Gastrocnemius medialis (tissue), 4 donors: ENCODE measurements around the gene SDR42E1. TPM values are rescaled to one million over a fixed set of nuclear protein-coding genes. Genes with fewer than 3 reads are reported as not detected.

Experiments
- ATAC-seq, 2 donors: fragments of 150-250 bp; one replicate each; pipeline ENCODE4 v1.9.1; 2016
- DNase-seq, 2 donors: peaks; one replicate each; pipeline ENCODE4 v3.0.0-alpha.2; 2019
- H3K27ac ChIP-seq, 4 donors: fragments of 200-600 bp; sonication (generic); 1 replicate in 1 of 4; 2 replicates in 3 of 4; pipeline ENCODE4 v1.5.1; 2016 to 2018; ENCODE audit warnings: mild to moderate bottlenecking in 2 of 4, moderate library complexity in 1 of 4
- H3K27me3 ChIP-seq, 3 donors: fragments of 200-600 bp; sonication (generic) in 2 of 3; 1 replicate in 1 of 3; 2 replicates in 2 of 3; pipeline versions ENCODE4 v1.5.1 to v1.6.0; 2016 to 2019; ENCODE audit warnings: mild to moderate bottlenecking in 1 of 3, moderate library complexity in 1 of 3
- H3K36me3 ChIP-seq, 2 donors: fragments of 200-600 bp; sonication (generic) in 1 of 2; one replicate each; pipeline ENCODE4 v1.5.1; 2017 to 2018
- H3K4me1 ChIP-seq, 2 donors: fragments of 200-600 bp; sonication (generic) in 1 of 2; one replicate each; pipeline ENCODE4 v1.5.1; 2016 to 2017; ENCODE audit warnings: mild to moderate bottlenecking in 2 of 2
- H3K4me3 ChIP-seq, 4 donors: fragments of 200-600 bp; sonication (generic) in 3 of 4; 1 replicate in 1 of 4; 2 replicates in 3 of 4; pipeline ENCODE4 v1.5.1; 2016 to 2019; ENCODE audit warnings: mild to moderate bottlenecking in 2 of 4
- H3K9me3 ChIP-seq, 3 donors: fragments of 200-600 bp; sonication (generic) in 2 of 3; 1 replicate in 1 of 3; 2 replicates in 2 of 3; pipeline ENCODE4 v1.5.1; 2016 to 2019
- CTCF ChIP-seq, 5 experiments: fragments of 450-650 bp in 3 of 5; fragments of 200-600 bp in 2 of 5; sonication (generic) in 2 of 5; IDR thresholded peaks in 4 of 5; conservative IDR thresholded peaks in 1 of 5; 1 replicate in 4 of 5; 2 replicates in 1 of 5; pipeline ENCODE4 v1.5.1; 2016 to 2019; ENCODE audit warnings: antibody characterized with exemption in 5 of 5, mild to moderate bottlenecking in 3 of 5, moderate library complexity in 3 of 5
- POLR2A ChIP-seq, 2 donors: fragments of 450-650 bp; IDR thresholded peaks; one replicate each; pipeline ENCODE4 v1.6.1; 2017; ENCODE audit warnings: antibody characterized with exemption in 2 of 2, mild to moderate bottlenecking in 2 of 2, moderate library complexity in 2 of 2
- in situ Hi-C, 4 donors: fragments of 200-750 bp; cut with MboI; loops; one replicate each; pipeline versions ENCODE4 v1.15.0 to v1.8.0; 2017; ENCODE audit warnings: low sequenced_read_pairs in 4 of 4
- intact Hi-C: fragments of 100-400 bp; cut with DNase I; formaldehyde crosslinking; loops from one replicate; pipeline ENCODE4 v1.15.1; 2023; ENCODE audit warnings: low total_unique reads
- total RNA-seq, 4 donors: library from RNA; depleted of rRNA; stranded (reverse); fragments of >200 nt; gene quantifications; one replicate each; pipeline versions ENCODE4 v1.1.0 to v1.2.3, GENCODE V29; 2016

Gene SDR42E1
- total RNA-seq, 4 donors from 2014 or later: 0.02 TPM; not detected in 3

DNA sequence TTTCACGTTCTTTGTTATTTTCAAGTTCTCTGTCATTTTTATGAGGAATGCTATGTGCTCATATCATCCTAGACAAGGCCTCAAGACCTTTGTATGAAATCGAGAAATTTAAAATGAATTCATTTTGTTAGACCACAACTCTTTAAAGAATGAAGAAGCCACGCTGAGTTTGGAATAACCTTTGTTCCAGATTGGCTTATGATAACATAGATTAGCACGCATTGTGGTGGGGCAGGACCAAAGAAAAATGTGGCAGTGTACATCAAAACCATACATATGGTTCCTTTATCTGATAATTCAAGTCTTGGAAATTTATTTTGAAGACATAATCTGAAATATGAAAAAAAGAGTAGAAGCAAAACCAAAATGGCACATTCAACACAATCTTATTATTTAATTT, 26.0 kb upstream of the SDR42E1 start:
- Histone ChIP-seq H3K27me3 (no peaks in the 10 kb centered on the region), H3K4me3 (no peak overlapping the region), H3K4me1 (no peaks in the 10 kb centered on the region), H3K9me3 (no peaks in the 10 kb centered on the region), H3K27ac (no peak overlapping the region), H3K36me3 (no peaks in the 10 kb centered on the region)
- intact Hi-C loops: no loop called here
- DNase-seq (no peak), ATAC-seq (no peak)
- in situ Hi-C loops: no loop called here
- TF ChIP-seq POLR2A (IDR thresholded peaks at IDR 0.05) (no peak), CTCF (IDR thresholded peaks at IDR 0.05 in 4 of 5, conservative IDR thresholded peaks at IDR 0.05 in 1 of 5) (no peak)

DNA sequence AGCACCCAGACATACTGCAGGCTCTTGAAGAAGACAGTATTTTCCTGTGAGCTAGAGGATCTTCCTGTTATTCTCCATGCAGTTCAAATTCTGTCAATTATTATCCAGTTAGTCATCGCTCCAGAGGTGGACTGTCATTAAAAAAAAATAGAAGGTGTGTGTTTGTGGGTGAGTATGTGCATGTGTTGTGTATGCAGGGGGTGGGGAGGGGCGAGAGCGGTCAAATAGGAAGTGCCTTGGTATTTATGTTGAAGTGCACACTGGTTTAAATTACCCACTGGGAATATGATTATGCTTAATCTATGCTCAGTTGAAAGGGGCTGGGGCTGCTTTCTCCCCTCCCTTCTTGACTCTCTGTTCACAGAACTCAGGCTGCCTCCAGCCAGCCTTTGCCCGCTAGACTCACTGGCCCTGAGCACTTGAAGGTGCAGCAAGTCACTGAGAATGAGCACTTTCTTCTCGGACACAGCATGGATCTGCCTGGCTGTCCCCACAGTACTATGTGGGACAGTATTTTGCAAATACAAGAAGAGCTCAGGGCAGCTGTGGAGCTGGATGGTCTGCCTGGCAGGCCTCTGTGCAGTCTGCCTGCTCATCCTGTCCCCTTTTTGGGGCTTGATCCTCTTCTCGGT, 23.8 kb upstream of the SDR42E1 start, which contains the start of gene HSD17B2:
Gene HSD17B2 (plus strand): TSS at position 273 of the 632 bp plus-strand sequence. CDS start 172 bp downstream, at position 445.
- H3K9me3 ChIP-seq: no peaks in the 10 kb centered on the region
- intact Hi-C loops: no loop called here
- no peak within 1 kb of the TSS for H3K27ac ChIP-seq
- H3K4me3 ChIP-seq: no peak within 1 kb of the TSS
- H3K36me3 ChIP-seq: no peaks in the 10 kb centered on the region
- no peak for DNase-seq
- H3K27me3 ChIP-seq: no peaks in the 10 kb centered on the region
- TF ChIP-seq POLR2A (IDR thresholded peaks at IDR 0.05) (no peak), CTCF (IDR thresholded peaks at IDR 0.05 in 4 of 5, conservative IDR thresholded peaks at IDR 0.05 in 1 of 5) (no peak)
- in situ Hi-C loops: no loop called here
- no peaks in the 10 kb centered on the region for H3K4me1 ChIP-seq
- no peak for ATAC-seq

DNA sequence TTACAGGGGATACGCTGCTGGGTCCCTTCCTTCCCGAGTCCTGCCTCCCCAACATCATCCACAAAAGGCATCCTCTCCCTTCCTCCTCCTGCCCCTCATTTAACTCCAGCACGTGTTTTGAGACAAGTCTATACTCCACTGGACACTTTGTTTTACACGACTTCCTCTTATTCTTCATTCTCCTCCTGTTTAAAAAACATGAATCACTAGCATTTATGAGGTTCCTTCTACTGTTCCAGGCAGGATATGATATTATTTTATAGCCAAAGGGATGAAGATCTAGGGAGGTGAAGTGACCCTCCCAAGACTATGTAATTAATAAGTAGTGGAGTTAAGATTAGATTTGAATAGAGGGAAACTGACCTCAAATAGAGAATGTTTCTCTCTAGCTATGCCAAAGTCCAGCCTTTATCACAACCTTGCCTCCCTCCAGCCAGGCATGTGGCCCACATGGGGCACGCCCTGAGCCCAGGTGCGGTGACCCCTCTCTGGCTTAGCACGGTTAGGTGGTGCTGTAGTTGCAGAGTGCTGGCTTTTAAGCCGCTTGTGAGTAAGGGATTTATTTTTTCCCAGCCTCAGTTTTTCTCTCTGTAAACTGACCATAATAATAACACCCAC, 22.5 kb upstream of the SDR42E1 start:
- intact Hi-C loops: no loop called here
- in situ Hi-C loops: no loop called here
- H3K27me3 ChIP-seq: no peaks in the 10 kb centered on the region
- no peak overlapping the region for H3K27ac ChIP-seq
- H3K4me3 ChIP-seq: no peak overlapping the region
- H3K4me1 ChIP-seq: no peaks in the 10 kb centered on the region
- DNase-seq: no peak
- no peaks in the 10 kb centered on the region for H3K36me3 ChIP-seq
- TF ChIP-seq CTCF (IDR thresholded peaks at IDR 0.05 in 4 of 5, conservative IDR thresholded peaks at IDR 0.05 in 1 of 5): no peak
- no peak for TF ChIP-seq POLR2A (IDR thresholded peaks at IDR 0.05)
- ATAC-seq: no peak
- no peaks in the 10 kb centered on the region for H3K9me3 ChIP-seq

DNA sequence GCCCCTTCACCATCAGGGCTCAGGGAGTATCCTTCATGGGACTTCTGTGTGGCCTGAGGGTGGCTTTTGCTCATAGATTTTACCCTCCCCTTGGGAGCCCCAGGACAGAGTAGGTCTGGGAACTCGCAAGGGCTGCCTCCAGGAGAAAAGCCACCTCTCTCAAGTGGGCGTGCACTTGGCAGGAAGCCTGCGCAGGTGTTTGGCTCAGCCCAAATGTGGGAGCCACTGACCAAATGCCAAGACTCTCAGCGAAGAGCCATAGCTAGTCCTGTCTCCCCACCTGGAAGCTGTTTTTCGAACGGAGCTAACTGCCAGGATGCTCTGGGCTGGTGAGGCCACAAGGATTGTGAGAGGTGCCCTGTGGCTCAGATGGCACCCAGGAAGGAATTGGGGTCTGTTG, 21.7 kb upstream of the SDR42E1 start:
- Histone ChIP-seq H3K9me3 (no peaks in the 10 kb centered on the region), H3K27me3 (no peaks in the 10 kb centered on the region), H3K36me3 (no peaks in the 10 kb centered on the region), H3K27ac (no peak overlapping the region), H3K4me3 (no peak overlapping the region), H3K4me1 (no peaks in the 10 kb centered on the region)
- ATAC-seq: no peak
- DNase-seq: no peak
- intact Hi-C loops: no loop called here
- TF ChIP-seq CTCF (IDR thresholded peaks at IDR 0.05 in 4 of 5, conservative IDR thresholded peaks at IDR 0.05 in 1 of 5): no peak
- no peak for TF ChIP-seq POLR2A (IDR thresholded peaks at IDR 0.05)
- in situ Hi-C loops: no loop called here
